Measurements from ENCODE around the gene TMPRSS2. TPM values are rescaled to one million over a fixed set of nuclear protein-coding genes. Genes with fewer than 3 reads are reported as not detected.

Gene TMPRSS2
- total and polyA plus RNA-seq, 9 of the 15 experiments (the other 6 are each of a cell fraction or from before 2014, with no cell fraction given), result 0.20 TPM; not detected in 8

- Histone ChIP-seq H3K27me3 (ENCODE audit: control insufficient read depth in 2 of 2, insufficient read depth in 2 of 2, low read length in 2 of 2) (peaks cover 28 to 42% of the 10 kb centered on the region in 2 experiments), H2AFZ (ENCODE audit: low read depth, low read length) (no peak overlapping the region), H3K79me2 (ENCODE audit: control insufficient read depth, insufficient read depth, low read length) (no peaks in the 10 kb centered on the region), H3K4me2 (ENCODE audit: insufficient read depth, low read length) (no peak overlapping the region), H3K4me3 (no peak overlapping the region), H3K9me1 (ENCODE audit: control insufficient read depth, insufficient read depth, low read length) (peaks cover 6% of the 10 kb centered on the region), H4K20me1 (replicated peaks; ENCODE audit: control insufficient read depth, insufficient read depth, low read length) (0 out of 2 replicates have a peak, but pooled peaks cover 3% of the 10 kb centered on the region), H3K27ac (ENCODE audit: extremely low read depth, low read depth, low read length) (no peak overlapping the region), H3K36me3 (ENCODE audit: control insufficient read depth, insufficient read depth, low read length) (no peaks in the 10 kb centered on the region), H3K9me3 (replicated peaks; ENCODE audit: control insufficient read depth, insufficient read depth, low read depth, low read length) (no peaks in the 10 kb centered on the region), H3K9ac (ENCODE audit: insufficient read depth in 1 of 2, low read depth in 2 of 2, low read length in 2 of 2) (no peak overlapping the region), H3K4me1 (replicated peaks in 1 of 2; ENCODE audit: control insufficient read depth in 2 of 2, insufficient read depth in 2 of 2, low read length in 2 of 2) (no peaks in the 10 kb centered on the region)
- CTCF ChIA-PET (ENCODE audit: low intra/inter-chr PET ratio), result no interaction called here
- ATAC-seq (no peak), FAIRE-seq (no peak), DNase-seq (ENCODE audit: extremely low read depth in 1 of 4, low spot score in 3 of 4) (no peak)
- BruUV-seq (replicated peaks), result no TSS peak
- POLR2A ChIA-PET, result no interaction called here
- in situ Hi-C loops (cut with MboI) (no loop called here), intact Hi-C loops (cut with micrococcal nuclease) (no loop called here)
- WGBS (ENCODE audit: insufficient coverage, low coverage, missing lambda C conversion rate), result 0% methylated on average over 9 of the region's 9 CpGs
- TF ChIP-seq TAF7 (tag; IDR thresholded peaks at IDR 0.05), result no peak
- TF ChIP-seq BRD4 (IDR thresholded peaks at IDR 0.05), result no peak
- no peak for TF ChIP-seq IRF2 (CRISPR knock-in tag; IDR thresholded peaks at IDR 0.05)
- no peak for TF ChIP-seq FUS (optimal IDR thresholded peaks at IDR 0.05; ENCODE audit: low read depth, low read length)
- TF ChIP-seq HDGF (IDR thresholded peaks at IDR 0.05), result no peak
- TF ChIP-seq, protein P1, sequence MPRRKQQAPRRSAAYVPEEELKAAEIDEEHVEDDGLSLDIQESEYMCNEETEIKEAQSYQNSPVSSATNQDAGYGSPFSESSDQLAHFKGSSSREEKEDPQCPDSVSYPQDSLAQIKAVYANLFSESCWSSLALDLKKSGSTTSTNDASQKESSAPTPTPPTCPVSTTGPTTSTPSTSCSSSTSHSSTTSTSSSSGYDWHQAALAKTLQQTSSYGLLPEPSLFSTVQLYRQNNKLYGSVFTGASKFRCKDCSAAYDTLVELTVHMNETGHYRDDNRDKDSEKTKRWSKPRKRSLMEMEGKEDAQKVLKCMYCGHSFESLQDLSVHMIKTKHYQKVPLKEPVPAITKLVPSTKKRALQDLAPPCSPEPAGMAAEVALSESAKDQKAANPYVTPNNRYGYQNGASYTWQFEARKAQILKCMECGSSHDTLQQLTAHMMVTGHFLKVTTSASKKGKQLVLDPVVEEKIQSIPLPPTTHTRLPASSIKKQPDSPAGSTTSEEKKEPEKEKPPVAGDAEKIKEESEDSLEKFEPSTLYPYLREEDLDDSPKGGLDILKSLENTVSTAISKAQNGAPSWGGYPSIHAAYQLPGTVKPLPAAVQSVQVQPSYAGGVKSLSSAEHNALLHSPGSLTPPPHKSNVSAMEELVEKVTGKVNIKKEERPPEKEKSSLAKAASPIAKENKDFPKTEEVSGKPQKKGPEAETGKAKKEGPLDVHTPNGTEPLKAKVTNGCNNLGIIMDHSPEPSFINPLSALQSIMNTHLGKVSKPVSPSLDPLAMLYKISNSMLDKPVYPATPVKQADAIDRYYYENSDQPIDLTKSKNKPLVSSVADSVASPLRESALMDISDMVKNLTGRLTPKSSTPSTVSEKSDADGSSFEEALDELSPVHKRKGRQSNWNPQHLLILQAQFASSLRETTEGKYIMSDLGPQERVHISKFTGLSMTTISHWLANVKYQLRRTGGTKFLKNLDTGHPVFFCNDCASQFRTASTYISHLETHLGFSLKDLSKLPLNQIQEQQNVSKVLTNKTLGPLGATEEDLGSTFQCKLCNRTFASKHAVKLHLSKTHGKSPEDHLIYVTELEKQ (CRISPR knock-in tag; IDR thresholded peaks at IDR 0.05), result no peak
- TF ChIP-seq, protein P2, sequence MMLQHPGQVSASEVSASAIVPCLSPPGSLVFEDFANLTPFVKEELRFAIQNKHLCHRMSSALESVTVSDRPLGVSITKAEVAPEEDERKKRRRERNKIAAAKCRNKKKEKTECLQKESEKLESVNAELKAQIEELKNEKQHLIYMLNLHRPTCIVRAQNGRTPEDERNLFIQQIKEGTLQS (IDR thresholded peaks at IDR 0.05), result no peak
- TF ChIP-seq, protein P2 (CRISPR knock-in tag; conservative IDR thresholded peaks at IDR 0.05), result no peak
- TF ChIP-seq HNRNPUL1 (IDR thresholded peaks at IDR 0.05; ENCODE audit: low read length), result no peak
- TF ChIP-seq, protein P3, sequence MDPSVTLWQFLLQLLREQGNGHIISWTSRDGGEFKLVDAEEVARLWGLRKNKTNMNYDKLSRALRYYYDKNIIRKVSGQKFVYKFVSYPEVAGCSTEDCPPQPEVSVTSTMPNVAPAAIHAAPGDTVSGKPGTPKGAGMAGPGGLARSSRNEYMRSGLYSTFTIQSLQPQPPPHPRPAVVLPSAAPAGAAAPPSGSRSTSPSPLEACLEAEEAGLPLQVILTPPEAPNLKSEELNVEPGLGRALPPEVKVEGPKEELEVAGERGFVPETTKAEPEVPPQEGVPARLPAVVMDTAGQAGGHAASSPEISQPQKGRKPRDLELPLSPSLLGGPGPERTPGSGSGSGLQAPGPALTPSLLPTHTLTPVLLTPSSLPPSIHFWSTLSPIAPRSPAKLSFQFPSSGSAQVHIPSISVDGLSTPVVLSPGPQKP (CRISPR knock-in tag; IDR thresholded peaks at IDR 0.05), result no peak
- no peak for TF ChIP-seq C11orf30 (IDR thresholded peaks at IDR 0.05; ENCODE audit: low read depth)
- TF ChIP-seq, protein P4, sequence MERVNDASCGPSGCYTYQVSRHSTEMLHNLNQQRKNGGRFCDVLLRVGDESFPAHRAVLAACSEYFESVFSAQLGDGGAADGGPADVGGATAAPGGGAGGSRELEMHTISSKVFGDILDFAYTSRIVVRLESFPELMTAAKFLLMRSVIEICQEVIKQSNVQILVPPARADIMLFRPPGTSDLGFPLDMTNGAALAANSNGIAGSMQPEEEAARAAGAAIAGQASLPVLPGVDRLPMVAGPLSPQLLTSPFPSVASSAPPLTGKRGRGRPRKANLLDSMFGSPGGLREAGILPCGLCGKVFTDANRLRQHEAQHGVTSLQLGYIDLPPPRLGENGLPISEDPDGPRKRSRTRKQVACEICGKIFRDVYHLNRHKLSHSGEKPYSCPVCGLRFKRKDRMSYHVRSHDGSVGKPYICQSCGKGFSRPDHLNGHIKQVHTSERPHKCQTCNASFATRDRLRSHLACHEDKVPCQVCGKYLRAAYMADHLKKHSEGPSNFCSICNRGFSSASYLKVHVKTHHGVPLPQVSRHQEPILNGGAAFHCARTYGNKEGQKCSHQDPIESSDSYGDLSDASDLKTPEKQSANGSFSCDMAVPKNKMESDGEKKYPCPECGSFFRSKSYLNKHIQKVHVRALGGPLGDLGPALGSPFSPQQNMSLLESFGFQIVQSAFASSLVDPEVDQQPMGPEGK (CRISPR knock-in tag; IDR thresholded peaks at IDR 0.05; ENCODE audit: borderline replicate concordance), result no peak
- TF ChIP-seq ZNF280B (CRISPR knock-in tag; IDR thresholded peaks at IDR 0.05), result no peak
- no peak for TF ChIP-seq CCAR2 (IDR thresholded peaks at IDR 0.05; ENCODE audit: low read depth, low read length)
- no peak for TF ChIP-seq ASH1L (IDR thresholded peaks at IDR 0.05; ENCODE audit: borderline replicate concordance, low read depth, partially characterized antibody)
Observed at GRCh38 chr21:41500931-41501381, 7.0 kb downstream of the TMPRSS2 start.
